NCI-H69 (cell line): Measurements from ENCODE around the gene NME3.
"Not testable (repeated sequence)": the region's sequence is repeated elsewhere in the genome, so short reads cannot be mapped to it uniquely, and the experiment has no call there.

Experiments used
- DNase-seq: peaks from one replicate; lab custom pipeline; 2025; lab: John Stamatoyannopoulos, UW

Gene NME3

DNA sequence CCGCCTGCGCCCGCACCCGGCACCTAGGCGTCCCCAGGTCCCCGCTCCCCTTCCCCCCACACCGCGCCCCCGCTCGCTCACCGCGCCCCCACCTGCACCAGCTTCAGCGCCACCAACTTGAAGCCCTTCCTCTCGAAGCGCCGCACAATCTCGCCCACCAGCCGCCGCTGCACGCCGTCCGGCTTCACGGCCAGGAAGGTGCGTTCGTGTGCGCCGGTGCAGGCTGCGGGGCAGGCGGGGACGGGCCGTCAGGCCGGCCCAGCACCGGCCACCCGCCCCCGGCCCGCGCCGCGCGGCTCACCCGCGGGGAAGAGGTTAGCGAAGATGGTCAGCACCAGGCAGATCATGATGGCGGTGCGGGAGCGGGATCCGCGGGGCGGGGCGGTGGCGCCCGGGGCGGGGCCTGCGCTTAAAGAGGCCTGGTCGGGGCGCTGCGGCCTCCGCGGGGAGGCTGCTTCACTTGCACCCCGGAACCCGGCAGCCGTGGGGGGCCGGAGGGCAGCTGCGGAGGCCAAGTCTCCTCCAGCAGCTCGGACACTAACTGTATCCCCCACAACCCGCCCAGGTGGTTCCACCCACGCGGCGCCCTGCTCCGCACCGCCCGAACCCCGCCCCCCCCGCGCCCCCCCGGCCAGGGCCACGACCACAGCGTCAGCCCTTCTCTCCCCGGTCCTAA lies at the start of gene NME3:
Gene NME3 (minus strand): TSS at position 356 of the 676 bp plus-strand sequence. CDS start 9 bp downstream, at position 347.
- peak; percentile 73 for DNase-seq

DNA sequence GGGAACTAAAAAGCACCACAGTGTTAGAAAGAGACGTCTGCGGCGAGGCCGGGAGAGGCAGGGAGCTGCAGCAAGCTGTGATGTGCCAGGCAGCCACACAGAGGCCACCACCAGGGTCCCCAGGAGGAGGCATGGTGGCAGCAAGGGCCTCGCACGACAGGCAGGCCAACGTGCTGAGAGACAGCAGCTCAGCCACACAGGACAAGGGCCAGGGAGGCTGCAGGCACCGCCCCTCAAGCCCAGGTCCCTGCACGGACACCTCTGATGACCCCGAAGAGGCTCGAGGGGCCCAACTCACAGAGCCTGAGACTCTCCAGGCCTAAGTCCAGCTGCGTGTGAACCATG lies 49.6 kb upstream of the NME3 start:
- no peak for DNase-seq

DNA sequence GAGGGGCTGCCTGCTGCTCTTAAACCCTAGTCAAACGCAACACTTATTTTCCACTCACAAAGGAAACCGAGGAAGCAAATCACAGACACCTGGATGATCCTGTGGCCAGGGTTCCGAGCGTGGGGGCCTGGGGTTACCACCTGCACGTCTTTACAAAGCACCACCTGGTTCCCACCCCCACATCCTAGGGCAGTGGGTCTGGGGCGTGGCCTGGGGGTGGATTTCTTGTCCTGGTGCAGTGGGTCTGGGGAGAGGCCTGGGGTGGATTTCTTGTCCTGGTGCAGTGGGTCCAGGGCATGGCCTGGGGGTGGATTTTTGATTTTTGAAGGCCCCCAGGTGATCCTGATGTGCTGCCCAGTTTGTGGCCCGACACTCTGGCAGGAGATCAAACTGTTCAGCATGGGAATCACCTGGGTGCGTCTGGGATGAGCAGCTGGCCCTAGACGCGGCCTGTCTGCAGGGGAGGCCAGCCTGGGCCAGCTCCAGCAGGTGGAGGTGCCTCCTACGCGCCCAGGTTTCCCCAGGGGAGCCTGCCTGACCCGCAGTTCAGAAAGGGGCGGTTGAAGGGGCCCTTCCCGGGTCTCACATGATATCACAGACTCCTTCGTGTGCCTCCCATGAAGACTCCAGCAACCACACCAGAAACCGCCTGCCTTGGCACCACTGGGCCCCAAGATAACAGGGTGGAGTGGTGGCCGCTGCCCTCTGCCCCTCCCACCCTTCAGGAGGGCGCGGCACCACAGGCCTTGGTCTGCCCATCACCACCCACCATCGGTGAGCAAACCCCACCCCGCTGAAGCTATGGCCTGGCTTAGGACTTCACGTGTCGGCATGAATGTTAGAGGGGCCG lies 49.0 kb upstream of the NME3 start:
- no peak for DNase-seq

DNA sequence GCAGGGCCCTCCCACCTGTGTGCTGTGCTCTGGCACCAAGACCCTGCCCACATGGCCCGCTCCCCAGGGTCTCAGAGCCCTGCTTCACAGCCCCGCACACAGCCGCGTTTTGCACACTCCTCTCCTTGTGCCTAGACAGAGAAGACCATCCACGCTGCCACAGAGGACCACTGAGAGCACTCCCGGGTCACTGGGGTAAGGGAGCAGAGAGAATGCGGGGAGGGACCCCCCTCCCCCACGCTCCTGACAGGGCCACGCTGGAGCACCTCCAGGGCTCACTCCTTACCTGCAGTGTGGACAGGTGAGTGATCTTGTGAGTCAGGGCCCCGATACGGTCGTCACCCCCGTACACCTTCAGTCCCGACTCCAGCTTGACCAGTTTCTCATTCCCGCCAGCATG lies 48.3 kb upstream of the NME3 start:
- no peak for DNase-seq

DNA sequence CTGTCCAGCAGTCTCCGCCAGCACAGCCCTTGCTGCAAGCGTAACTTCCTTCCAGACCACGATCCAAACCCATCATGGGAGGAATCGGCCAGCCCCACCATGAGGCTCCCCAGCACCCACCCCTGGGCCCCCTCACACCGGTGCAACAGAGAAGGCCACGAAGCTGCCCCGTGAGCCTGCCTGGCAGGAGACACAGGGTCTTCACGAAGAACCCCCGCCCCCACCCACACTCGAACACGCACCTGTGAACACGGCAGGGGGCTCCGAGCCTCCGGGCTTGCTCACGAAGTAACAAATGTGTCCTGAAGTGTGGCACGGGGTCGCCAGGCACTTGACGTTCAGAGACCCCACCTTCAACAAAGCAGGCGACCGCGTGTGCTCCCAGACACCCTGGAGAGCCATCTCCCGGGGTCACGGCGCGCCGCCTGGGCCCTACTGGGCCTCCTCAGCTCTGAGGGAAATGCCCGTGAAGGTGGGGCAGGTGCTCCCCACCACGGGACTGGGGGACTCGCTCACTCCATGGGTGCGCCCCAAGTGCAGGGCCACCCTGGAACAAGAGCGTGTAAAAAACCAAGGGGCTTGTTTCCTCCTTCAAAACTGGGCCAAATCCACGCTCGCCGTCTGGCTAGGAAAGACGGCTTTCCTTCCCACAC lies 47.7 kb upstream of the NME3 start:
- DNase-seq = no peak

DNA sequence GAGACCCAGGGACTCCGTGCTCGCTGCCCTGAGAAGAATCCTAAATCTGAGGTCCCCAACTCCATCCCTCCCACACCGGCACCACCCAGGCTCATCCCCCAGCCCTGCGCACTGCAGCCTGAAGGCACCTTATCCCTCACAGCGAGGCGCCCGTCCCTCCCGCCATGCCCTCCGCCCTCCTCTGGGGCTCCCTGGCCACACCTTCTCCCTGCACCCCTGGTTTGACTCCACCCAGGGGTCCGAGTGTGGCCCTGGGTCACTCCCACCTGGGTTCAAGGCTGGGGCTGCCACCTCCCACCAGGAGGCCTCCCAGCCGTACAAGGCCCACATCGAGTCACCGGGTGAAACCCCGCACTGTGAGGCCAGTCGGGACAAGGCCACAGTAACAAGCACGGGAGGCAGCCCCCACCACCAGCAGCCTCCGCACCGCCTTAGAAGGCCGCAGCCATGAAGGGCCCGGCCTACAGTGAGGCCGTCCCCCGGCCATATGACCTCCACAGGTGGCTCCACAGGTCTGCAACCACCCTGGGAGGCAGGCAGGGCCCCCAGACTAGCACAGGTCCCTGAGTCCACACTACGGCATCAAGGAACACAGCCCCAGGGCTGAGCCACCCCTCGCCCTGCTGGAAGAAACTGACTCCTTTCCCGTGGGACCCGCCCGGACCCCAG lies 47.0 kb upstream of the NME3 start:
- DNase-seq = no peak

DNA sequence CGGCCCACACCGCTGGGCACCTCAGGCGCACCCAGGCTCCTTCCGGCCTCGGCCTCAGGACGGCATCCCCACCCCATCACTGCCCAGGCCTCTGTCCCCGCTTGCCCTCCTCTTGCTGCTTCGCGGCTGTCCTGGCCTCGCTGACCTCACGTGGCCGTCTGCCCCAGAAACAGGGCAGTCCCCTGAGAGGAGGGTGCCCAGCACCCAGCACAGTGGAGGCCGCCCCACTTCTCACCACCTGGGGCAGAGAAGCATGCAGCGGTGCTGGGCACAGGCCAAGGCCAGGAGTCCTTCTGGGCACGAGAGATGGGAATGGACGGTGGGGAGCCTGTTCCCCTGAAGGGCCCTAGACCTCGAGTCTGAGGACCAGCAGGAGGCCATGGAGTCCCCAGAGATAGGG lies 46.4 kb upstream of the NME3 start:
- no peak for DNase-seq

DNA sequence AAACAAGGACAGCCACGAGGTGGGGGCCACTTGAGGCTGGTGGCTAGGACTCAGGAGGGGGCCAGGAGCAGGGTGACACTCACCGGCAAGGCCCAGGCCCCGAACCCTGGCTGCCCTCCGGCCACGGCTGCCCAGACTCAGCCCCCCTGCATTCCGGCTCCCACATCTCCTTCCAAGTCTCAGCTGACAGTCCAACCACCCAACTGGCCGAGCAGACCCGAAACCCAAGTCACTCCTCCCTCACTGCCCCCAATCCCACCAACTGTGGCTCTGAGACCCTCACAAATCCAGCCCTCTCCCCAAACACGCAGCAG lies 45.9 kb upstream of the NME3 start:
- no peak for DNase-seq

DNA sequence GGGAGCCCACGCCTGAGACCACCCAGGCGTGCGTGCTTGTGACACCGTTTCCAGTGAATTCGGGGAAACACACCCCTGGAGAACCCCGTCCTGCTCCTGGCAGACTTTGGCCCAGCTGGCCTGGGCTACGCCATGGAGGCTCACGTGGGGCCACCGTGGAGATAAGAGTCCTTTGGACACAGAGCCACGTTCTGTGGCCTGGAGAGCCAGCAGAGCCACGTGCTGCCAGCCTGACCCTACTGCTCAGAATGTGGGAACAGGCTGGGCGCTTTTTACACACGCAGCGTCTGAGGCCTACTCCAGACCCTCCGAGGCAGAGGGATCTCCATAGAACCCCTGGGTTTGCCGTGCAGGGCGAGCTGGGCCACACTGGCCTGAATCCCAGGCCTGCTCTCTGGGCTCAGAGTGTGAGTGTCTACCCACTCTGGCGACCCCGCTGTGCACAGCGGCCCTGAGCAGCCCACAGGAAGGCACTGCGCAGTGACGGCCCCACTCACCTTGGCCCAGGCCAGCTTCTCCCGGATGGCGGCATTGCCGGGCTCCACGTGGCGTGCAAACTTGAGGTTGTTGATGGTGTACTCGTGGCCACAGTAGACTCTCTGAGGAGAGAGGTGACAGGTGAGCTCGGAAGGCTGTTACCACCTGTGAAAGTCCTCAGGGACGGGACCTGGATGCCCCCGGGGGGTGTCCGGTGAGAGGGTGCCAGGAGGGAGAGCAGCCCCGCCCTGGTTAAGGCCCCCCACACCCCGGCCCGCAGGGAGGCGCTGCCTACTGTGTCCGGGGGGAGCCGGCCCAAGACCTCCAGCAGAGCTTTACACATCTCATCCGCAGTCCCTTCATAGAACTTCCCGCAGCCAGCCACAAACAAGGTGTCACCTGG lies 45.3 kb upstream of the NME3 start:
- DNase-seq = no peak

DNA sequence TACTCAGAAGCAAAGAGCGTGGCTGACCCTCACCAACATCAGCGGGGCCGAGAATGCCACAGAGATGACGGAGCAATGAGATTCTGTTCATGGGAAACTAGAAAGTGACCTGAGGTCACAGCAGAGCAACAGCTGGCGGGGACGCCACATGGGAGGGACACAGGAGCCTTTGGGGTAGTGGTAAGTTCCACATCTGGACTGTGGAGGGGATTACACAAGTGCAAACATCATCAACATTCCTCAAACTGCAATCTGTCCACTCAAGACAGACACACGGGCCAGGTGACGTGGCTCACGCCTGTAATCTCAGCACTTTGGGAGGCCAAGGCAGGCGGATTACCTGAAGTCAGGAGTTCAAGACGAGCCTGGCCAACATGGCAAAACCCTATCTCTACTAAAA lies 44.1 kb upstream of the NME3 start:
- no peak for DNase-seq

DNA sequence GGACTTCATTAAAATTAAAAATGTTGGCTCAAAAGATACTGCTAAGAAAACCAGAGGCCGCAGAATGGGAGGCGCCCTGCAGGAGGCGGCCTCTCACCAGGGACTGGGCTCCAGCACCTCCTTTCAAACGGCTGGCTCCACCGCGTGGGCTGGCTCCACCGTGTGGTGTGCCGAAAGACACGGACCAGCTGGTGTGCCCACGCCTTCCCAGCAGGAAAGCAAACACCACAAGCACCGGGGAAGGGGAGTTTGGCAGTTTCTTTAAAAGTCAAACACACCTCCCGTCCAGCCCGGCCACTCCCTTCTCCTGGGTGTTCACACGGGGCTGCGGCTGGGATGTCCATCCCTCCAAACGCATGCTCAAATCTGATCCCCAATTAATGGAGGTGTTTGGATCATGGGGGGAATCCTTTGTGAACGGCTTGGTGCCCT lies 41.4 kb upstream of the NME3 start:
- DNase-seq = peak; percentile 99

DNA sequence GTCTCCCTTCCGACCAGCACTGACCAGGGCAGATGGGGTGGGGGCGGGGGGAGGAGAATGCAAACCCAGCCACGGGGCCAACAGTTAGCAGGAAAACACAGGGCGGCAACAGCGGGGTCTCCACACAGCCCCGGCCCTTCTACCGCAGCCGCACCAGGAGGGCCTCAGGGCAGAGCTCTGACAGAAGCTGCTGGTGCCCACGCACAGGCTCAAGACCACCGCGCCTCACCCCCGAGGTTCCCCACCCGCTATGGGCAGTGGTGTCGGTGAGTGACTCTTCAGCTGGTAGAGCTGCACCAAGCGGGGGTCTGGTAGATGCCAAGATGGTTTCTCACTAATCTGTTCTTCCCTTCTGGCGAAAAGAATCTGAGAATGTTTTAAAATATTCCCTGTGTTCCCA lies 39.2 kb upstream of the NME3 start:
- DNase-seq = no peak

DNA sequence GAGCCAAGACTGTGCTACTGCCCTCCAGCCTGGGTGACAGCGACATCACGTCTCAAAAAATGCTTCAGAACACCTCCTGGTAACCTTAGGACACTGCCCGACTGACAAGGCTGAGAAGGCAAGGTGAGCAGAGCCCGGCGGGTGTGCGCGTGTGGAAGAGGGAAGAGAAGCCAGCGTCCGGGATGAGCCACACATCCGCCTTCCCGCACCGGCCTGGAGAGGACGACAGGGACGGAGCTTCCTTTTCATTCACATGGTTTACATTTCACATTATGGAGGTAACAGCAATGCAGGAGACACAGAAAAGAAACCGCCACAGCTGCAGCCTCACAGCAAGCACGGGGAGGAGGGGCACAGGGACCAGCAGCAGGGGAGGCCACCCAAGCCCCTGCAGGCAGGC lies 38.8 kb upstream of the NME3 start:
- no peak for DNase-seq

DNA sequence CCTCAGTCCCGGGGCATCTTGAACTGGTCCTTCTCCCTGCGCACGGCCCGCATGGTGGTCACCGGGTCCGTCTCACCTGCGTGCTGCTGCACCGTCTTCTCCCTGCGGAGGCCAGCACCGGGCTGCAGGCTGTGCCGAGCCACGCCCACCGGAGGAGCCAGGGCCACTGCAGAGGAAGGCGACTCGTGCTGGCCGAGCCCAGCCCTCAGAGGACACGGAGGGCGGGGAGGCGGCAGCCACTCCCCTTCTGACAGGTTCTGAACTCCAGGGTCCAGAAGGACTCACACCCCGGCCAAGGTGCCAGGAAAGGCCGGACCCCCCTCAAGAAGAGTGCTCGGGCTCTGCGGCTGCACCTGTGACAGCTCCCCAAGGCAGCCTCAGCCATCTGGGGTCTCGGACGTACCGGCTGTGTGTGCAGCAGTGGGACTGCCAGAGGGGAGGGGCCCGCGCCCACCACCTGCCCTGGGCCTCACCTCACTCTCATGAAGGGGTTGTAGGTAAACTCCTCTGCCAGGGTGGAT lies 38.0 kb upstream of the NME3 start:
- no peak for DNase-seq

DNA sequence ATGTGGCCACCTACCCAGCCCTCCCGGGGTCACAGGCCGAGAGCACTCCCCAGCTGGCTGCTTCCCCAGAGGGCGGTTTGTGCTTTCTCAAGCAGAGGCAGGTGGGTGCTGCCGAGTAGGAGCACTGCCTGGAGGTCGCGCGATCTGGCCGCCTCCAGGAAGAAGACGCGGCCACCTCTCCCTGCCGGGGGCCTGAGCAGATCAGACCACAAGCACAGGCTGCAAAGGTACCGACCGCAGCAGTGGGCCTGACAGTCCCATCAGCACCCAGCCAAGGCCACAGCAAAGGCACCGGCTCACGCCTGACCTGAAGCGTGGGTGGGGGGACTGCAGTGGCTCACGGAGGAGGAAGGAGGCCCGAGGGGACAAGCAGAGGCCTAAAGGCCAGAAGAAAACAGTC lies 37.3 kb upstream of the NME3 start:
- DNase-seq = no peak

DNA sequence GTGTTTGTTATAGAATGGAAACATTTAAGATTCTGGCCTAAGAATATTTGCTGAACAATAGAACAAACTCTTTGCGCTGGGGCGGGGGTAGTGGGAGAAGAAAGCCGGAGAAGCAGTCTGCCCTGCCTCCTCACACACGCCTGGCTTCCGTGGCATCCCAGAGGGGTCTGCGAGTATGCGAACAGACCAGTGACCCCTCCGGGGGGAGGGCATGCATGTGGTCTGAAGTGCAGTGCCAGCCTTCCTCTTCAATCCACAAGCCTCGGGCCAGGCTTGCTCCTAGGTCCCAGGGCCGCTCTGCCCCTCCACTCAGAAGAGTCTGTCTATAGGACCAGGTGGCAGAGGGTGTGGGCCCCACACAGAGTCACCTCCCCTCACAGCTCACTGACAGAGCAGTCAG lies 36.3 kb upstream of the NME3 start:
- no peak for DNase-seq

DNA sequence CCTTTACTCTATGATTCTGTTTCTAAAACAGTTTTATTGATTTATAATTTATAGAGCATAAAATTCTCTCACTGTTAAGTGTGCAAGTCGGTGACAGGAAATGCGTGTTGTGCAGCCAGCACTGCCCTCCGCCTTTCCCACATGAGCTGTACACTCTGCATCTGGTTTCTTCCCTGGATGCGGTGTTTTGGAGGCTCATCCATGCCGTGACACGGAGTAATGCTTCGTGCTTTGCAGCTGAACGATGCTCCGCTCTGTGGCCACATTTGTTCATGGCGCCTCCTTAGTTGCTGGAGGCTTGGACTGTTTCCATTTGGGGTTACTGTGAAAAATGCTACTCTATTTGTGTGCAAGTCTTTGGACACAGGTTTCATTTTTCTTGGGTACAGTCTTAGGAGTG lies 29.4 kb upstream of the NME3 start:
- no peak for DNase-seq

DNA sequence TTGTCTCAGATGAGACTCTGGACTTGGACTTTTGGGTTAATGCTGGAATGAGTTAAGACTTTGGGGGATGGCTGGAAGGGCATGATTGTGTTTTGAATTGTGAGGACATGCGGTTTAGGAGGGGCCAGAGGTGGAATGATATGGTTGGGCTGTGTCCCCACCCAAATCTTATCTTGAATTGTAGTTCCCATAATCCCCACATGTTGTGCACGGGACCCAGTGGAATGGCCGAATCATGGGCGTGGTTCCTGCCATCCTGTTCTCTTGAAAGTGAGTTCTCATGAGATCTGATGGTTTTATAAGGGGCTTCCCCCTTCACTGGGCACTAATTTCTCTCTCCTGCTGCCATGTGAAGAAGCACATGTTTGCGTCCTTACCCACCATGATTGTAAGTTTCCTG lies 27.9 kb upstream of the NME3 start:
- DNase-seq = not testable (repeated sequence)

DNA sequence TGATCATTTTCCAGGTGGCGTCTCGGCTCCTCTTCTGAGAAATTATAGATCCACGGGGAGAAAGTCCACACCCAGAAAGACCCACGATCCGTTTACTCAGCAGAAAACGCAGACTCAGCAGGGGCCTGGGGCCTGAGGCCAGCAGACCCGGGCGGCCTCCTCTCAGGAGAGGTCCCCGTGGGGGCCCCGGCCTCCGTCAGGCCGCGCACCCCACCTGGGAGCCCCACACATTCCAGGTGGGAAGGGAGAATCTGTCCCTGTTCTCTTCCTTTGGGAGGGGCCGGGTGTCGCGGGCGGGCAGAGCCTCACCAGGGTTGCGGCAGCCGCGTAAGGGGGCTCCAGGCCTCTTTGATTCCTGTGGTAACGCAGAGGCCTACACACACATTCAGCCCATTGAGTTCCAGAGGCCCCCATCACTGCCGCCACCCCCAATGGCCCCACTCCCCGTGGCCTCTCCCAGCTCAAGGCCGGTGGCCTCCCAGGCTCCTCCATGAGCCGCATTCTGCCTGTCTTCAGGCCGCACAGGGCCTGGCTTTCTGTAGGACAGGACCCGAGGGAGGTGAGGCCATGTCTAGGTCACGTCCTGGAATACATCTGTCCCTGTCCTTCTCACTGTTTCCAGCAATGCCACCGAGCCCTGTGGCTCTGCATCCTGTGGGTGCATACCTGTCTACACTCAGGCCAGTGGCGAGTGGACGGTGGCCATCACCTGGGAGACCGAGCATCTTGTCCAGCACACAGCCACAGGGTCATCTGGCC lies 23.7 kb upstream of the NME3 start:
- no peak for DNase-seq

DNA sequence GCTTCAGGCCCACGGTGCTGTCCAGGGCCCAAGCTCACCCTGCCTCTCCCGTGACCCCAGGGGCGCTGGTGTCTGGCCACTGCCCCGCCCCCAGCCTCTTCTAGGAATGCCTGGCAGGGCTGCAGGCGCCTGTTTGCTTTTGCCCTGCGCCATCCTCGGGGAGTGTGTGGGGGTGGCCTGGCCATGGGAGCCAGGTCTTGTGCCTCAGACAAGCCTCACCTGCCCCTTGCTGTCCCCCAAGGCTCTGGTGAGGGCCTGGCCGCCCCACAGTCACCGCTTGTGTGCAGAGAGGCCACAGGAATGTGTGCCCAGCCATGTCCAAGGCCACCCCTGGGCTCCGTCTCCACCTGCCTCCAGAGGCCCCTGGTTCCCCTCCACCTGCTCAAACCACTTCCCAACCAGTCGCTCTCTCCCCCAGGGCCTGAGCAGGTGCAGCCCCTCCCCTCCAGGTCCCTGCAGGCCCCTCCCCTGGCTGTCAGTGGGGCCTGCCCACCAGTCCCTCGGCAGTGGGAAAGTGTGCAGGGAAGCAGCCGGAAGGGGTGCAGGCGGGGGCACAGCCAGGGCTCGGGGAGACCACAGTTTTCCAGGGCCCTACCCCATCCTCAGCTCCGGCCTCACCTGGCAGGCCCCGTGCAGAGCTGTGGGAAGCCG lies 23.0 kb upstream of the NME3 start:
- no peak for DNase-seq
